Fibroblast of lung (primary cell): ENCODE results near the gene GPR107. TPM values are rescaled to one million over a fixed set of nuclear protein-coding genes. Genes with fewer than 3 reads are reported as not detected.
A peak's percentile ranks its signal among the peaks of the same experiment; 100 is the strongest.

ENCODE experiments used
- DNase-seq, 2 donors: peaks; one replicate each; pipeline versions ENCODE4 v3.0.0 to v3.0.0-alpha.2; 2010; ENCODE audit warnings: low read depth in 2 of 2
- H2AFZ ChIP-seq: 2 replicates; pipeline ENCODE4 v1.5.1; 2012; ENCODE audit warnings: low read length, control low read depth, inconsistent platforms
- H3K27ac ChIP-seq: 2 replicates; pipeline ENCODE4 v1.5.1; 2011; ENCODE audit warnings: low read length, control low read depth; ENCODE audit not compliant: insufficient read depth
- H3K27me3 ChIP-seq: 2 replicates; pipeline ENCODE4 v1.5.1; 2011; ENCODE audit warnings: mild to moderate bottlenecking, low read length; ENCODE audit not compliant: control insufficient read depth, insufficient read depth
- H3K36me3 ChIP-seq: 2 replicates; pipeline ENCODE4 v1.5.1; 2011; ENCODE audit warnings: low read length; ENCODE audit not compliant: control insufficient read depth, insufficient read depth
- H3K4me1 ChIP-seq: 2 replicates; pipeline ENCODE4 v1.5.1; 2011; ENCODE audit warnings: low read length; ENCODE audit not compliant: control insufficient read depth, insufficient read depth; ENCODE audit errors: extremely low read depth
- H3K4me2 ChIP-seq: 2 replicates; pipeline ENCODE4 v1.5.1; 2011; ENCODE audit warnings: low read length, control low read depth; ENCODE audit not compliant: insufficient read depth; ENCODE audit errors: extremely low read depth
- H3K4me3 ChIP-seq, 4 experiments: fragments of 200-600 bp in 1 of 4; sonication (generic) in 1 of 4; replicated peaks in 1 of 4; 2 replicates each; pipeline ENCODE4 v1.5.1; 2011 to 2016; ENCODE audit warnings: low read length in 4 of 4, low read depth in 3 of 4, mild to moderate bottlenecking in 3 of 4, control low read depth in 2 of 4, inconsistent platforms in 1 of 4, mixed read lengths in 1 of 4; ENCODE audit not compliant: insufficient read depth in 1 of 4; ENCODE audit errors: control extremely low read depth in 1 of 4
- H3K79me2 ChIP-seq: 2 replicates; pipeline ENCODE4 v1.5.1; 2012; ENCODE audit warnings: mild to moderate bottlenecking, low read length, inconsistent platforms; ENCODE audit not compliant: control insufficient read depth, insufficient read depth
- H3K9ac ChIP-seq: 2 replicates; pipeline ENCODE4 v1.5.1; 2011; ENCODE audit warnings: mild to moderate bottlenecking, low read length, control low read depth; ENCODE audit not compliant: insufficient read depth
- H3K9me3 ChIP-seq: 2 replicates; pipeline ENCODE4 v1.5.1; 2012; ENCODE audit warnings: low read depth, low read length; ENCODE audit not compliant: control insufficient read depth, insufficient read depth
- H4K20me1 ChIP-seq: 2 replicates; pipeline ENCODE4 v1.5.1; 2011; ENCODE audit warnings: low read length; ENCODE audit not compliant: control insufficient read depth, insufficient read depth; ENCODE audit errors: extremely low read depth
- EZH2 ChIP-seq: IDR thresholded peaks from 2 replicates; pipeline ENCODE4 v1.5.1; 2012; ENCODE audit warnings: low read length, control low read depth, mild to moderate bottlenecking; ENCODE audit errors: missing control alignments
- polyA plus RNA-seq, 2 donors: library from polyadenylated mRNA; depleted of rRNA in 1 of 2; stranded (reverse) in 1 of 2; unstranded in 1 of 2; fragments of >200 nt; gene quantifications; 2 replicates each; pipeline ENCODE4 v1.2.1, GENCODE V29; 2011 to 2012; ENCODE audit warnings: missing spikeins in 1 of 2
- total RNA-seq: library from RNA; depleted of rRNA; stranded (reverse); fragments of >200 nt; gene quantifications from 2 replicates; pipeline ENCODE4 v1.2.1, GENCODE V29; 2014
- TF ChIP-seq, protein P1 (sequence below), 2 donors: IDR thresholded peaks in 1 of 2; conservative IDR thresholded peaks in 1 of 2; 1 replicate in 1 of 2; 2 replicates in 1 of 2; pipeline ENCODE4 v1.5.1; 2011 to 2012; ENCODE audit warnings: low read length in 2 of 2, control low read depth in 1 of 2, inconsistent platforms in 1 of 2, low read depth in 1 of 2, mild to moderate bottlenecking in 1 of 2

GPR107 gene
- total and polyA plus RNA-seq, 2 donors (not counting 1 experiment from before 2014, with no cell fraction given): 27.6 to 43.5 TPM

DNA sequence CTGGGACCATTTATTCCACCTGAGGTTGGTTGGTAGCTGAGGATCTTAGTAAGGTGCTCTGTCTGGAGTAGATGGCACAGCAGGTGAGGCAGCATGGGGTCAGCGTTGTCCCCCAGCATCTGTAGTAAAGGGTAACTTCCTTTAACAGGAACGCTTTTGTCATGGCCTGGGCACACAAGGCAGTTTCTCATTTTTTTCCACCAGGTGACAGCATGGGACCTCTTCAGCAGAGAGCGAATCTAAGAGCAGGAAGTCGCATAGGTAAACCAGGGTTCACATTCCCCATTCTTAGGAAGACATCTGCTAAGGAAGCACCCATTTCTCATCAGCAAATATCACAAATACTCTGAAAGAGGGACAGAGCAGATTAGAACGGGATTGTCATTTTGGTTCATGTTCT, 56.5 kb downstream of the GPR107 start:
- Histone ChIP-seq H4K20me1 (no peaks in the 10 kb centered on the region), H3K9ac (peak overlapping the region; percentile 13), H3K4me2 (no peak overlapping the region), H3K27me3 (no peaks in the 10 kb centered on the region), H3K4me3 (no peak overlapping the region), H3K36me3 (peaks cover 11% of the 10 kb centered on the region), H3K79me2 (no peaks in the 10 kb centered on the region), H3K9me3 (no peaks in the 10 kb centered on the region), H3K27ac (no peak overlapping the region), H3K4me1 (peaks cover 5% of the 10 kb centered on the region), H2AFZ (no peak overlapping the region)
- TF ChIP-seq, protein P1, sequence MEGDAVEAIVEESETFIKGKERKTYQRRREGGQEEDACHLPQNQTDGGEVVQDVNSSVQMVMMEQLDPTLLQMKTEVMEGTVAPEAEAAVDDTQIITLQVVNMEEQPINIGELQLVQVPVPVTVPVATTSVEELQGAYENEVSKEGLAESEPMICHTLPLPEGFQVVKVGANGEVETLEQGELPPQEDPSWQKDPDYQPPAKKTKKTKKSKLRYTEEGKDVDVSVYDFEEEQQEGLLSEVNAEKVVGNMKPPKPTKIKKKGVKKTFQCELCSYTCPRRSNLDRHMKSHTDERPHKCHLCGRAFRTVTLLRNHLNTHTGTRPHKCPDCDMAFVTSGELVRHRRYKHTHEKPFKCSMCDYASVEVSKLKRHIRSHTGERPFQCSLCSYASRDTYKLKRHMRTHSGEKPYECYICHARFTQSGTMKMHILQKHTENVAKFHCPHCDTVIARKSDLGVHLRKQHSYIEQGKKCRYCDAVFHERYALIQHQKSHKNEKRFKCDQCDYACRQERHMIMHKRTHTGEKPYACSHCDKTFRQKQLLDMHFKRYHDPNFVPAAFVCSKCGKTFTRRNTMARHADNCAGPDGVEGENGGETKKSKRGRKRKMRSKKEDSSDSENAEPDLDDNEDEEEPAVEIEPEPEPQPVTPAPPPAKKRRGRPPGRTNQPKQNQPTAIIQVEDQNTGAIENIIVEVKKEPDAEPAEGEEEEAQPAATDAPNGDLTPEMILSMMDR (conservative IDR thresholded peaks at IDR 0.05 in 1 of 2, IDR thresholded peaks at IDR 0.05 in 1 of 2; ENCODE audit: low read depth in 1 of 2, low read length in 2 of 2): no peak
- TF ChIP-seq EZH2: no peak
- no peak for DNase-seq

DNA sequence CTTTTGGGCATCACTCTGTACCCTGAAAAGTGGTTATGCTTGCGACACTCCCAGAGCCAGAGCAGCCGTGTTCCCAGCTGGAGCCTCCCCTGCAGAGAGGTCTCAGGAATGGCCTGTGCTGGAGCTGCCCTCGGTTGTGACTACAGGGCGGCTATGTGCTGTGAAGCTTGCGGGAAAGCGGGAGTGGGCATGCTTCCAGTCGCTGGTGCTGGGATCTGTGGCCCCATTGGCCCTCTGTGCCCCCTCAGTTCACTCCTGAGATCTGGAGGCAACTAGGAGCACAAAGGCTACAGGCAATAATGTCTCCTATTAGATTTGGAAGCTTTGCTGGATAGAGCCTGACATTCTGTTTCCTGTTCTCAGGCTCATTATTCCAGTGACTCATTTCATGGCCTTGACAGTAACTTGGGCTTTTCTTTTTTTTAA, 56.9 kb downstream of the GPR107 start:
- no peak overlapping the region for H3K4me2 ChIP-seq
- DNase-seq: peak; percentile 46 to 61
- H3K27ac ChIP-seq: no peak overlapping the region
- no peaks in the 10 kb centered on the region for H3K79me2 ChIP-seq
- TF ChIP-seq, protein P1 (conservative IDR thresholded peaks at IDR 0.05 in 1 of 2, IDR thresholded peaks at IDR 0.05 in 1 of 2; ENCODE audit: low read depth in 1 of 2, low read length in 2 of 2): no peak
- TF ChIP-seq EZH2: no peak
- peaks cover 5% of the 10 kb centered on the region for H3K4me1 ChIP-seq
- peak overlapping the region; percentile 13 for H3K9ac ChIP-seq
- H3K4me3 ChIP-seq: no peak overlapping the region
- no peaks in the 10 kb centered on the region for H3K27me3 ChIP-seq
- H3K36me3 ChIP-seq: peaks cover 11% of the 10 kb centered on the region
- H2AFZ ChIP-seq: no peak overlapping the region
- H3K9me3 ChIP-seq: no peaks in the 10 kb centered on the region
- no peaks in the 10 kb centered on the region for H4K20me1 ChIP-seq

DNA sequence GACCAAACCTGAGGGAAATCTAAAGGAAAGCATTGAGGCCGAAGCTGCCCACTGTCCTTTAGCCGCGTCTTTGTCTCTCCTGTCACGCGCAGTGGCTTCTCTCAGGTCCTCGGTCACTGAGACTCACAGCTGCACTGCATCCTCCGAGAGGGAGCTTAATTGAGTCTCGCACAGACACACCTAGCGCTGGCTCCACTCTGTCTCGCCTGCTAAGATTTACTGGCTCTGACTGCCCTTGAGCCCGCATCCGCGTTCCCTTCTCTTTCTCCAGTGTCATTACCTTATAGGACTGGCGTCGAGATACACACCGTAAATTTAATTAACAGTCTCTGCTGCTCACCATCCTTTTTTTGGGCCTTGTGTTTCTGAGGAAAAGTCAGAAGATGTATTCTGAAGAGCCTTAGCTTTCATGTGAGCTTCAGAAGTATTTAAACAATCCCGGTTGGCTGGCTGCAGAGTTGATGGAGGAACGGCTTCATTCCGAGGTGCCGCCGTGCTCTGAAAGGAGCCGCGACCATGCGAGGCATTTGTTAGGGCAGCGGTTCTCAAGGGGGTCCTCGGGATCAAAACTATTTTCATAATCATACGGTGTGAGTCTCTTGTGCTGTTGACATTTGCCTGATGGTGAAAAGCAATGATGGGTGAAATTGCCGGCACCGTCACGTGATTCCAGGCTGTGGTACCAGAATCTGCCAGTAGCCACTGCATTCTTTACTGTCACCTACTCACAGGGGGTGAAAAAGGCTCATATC, 58.3 kb downstream of the GPR107 start:
- no peaks in the 10 kb centered on the region for H3K27me3 ChIP-seq
- no peak overlapping the region for H3K4me3 ChIP-seq
- H3K4me1 ChIP-seq: peaks cover 5% of the 10 kb centered on the region
- DNase-seq: no peak
- no peak overlapping the region for H3K4me2 ChIP-seq
- no peak overlapping the region for H3K27ac ChIP-seq
- TF ChIP-seq, protein P1 (conservative IDR thresholded peaks at IDR 0.05 in 1 of 2, IDR thresholded peaks at IDR 0.05 in 1 of 2; ENCODE audit: low read depth in 1 of 2, low read length in 2 of 2): no peak
- no peak for TF ChIP-seq EZH2
- H3K9me3 ChIP-seq: no peaks in the 10 kb centered on the region
- no peak overlapping the region for H2AFZ ChIP-seq
- no peaks in the 10 kb centered on the region for H3K79me2 ChIP-seq
- no peak overlapping the region for H3K9ac ChIP-seq
- no peaks in the 10 kb centered on the region for H4K20me1 ChIP-seq
- H3K36me3 ChIP-seq: peaks cover 11% of the 10 kb centered on the region
